HEK293 (cell line): ENCODE data around the gene ZNF296.

Experiments
- ATF2 ChIP-seq: fragments of 450-650 bp; formaldehyde crosslinking; IDR thresholded peaks from 2 replicates; pipeline ENCODE4 v1.5.1; 2016; ENCODE audit warnings: missing biosample characterization, missing genetic modification characterization, low read depth
- CTCF ChIP-seq: fragments of 450-650 bp; formaldehyde crosslinking; IDR thresholded peaks from 2 replicates; pipeline ENCODE4 v1.5.1; 2016; ENCODE audit warnings: missing biosample characterization, missing genetic modification characterization
- ELK4 ChIP-seq: IDR thresholded peaks from 2 replicates; pipeline ENCODE4 v1.6.1; 2011; ENCODE audit warnings: mild to moderate bottlenecking, low read depth, low read length, borderline replicate concordance
- GLIS2 ChIP-seq: fragments of 450-650 bp; formaldehyde crosslinking; IDR thresholded peaks from 2 replicates; pipeline ENCODE4 v1.5.1; 2016; ENCODE audit warnings: missing biosample characterization, missing genetic modification characterization
- PRDM10 ChIP-seq: fragments of 450-650 bp; formaldehyde crosslinking; IDR thresholded peaks from 2 replicates; pipeline ENCODE4 v1.5.1; 2016; ENCODE audit warnings: missing biosample characterization, missing genetic modification characterization
- REST ChIP-seq: fragments of 450-650 bp; formaldehyde crosslinking; IDR thresholded peaks from 2 replicates; pipeline ENCODE4 v1.5.1; 2016; ENCODE audit warnings: missing biosample characterization, missing genetic modification characterization
- SCRT1 ChIP-seq: fragments of 450-650 bp; formaldehyde crosslinking; IDR thresholded peaks from 2 replicates; pipeline ENCODE4 v1.5.1; 2016; ENCODE audit warnings: missing biosample characterization, missing genetic modification characterization, borderline replicate concordance
- SCRT2 ChIP-seq: fragments of 450-650 bp; formaldehyde crosslinking; IDR thresholded peaks from 2 replicates; pipeline ENCODE4 v1.5.1; 2016; ENCODE audit warnings: missing biosample characterization, missing genetic modification characterization
- WT1 ChIP-seq: fragments of 450-650 bp; formaldehyde crosslinking; IDR thresholded peaks from 2 replicates; pipeline ENCODE4 v1.5.1; 2016; ENCODE audit warnings: missing biosample characterization, missing genetic modification characterization
- ZNF114 ChIP-seq: fragments of 450-650 bp; formaldehyde crosslinking; IDR thresholded peaks from 2 replicates; pipeline ENCODE4 v1.5.0; 2017; ENCODE audit warnings: missing biosample characterization, missing genetic modification characterization
- ZNF146 ChIP-seq: fragments of 450-650 bp; formaldehyde crosslinking; IDR thresholded peaks from 2 replicates; pipeline ENCODE4 v1.5.1; 2016; ENCODE audit warnings: missing biosample characterization, missing genetic modification characterization
- ZNF24 ChIP-seq: fragments of 450-650 bp; formaldehyde crosslinking; IDR thresholded peaks from 2 replicates; pipeline ENCODE4 v1.5.1; 2016; ENCODE audit warnings: missing biosample characterization, missing genetic modification characterization
- ZNF274 ChIP-seq, 2 experiments: fragments of 200-500 bp in 1 of 2; fragments of 450-650 bp in 1 of 2; sonication (Bioruptor generic) in 1 of 2; formaldehyde crosslinking in 1 of 2; IDR thresholded peaks; 2 replicates each; pipeline versions ENCODE4 v1.5.1 to v1.6.1; 2014 to 2016; ENCODE audit warnings: borderline replicate concordance in 1 of 2, inconsistent platforms in 1 of 2, low read length in 1 of 2, missing biosample characterization in 1 of 2, missing genetic modification characterization in 1 of 2

- no peak for TF ChIP-seq CTCF (tag by site-specific recombination)
- no peak for TF ChIP-seq ELK4
- no peak for TF ChIP-seq SCRT2 (tag by site-specific recombination)
- no peak for TF ChIP-seq ZNF146
- no peak for TF ChIP-seq ZNF114 (tag by site-specific recombination)
- TF ChIP-seq REST (tag by site-specific recombination): no peak
- TF ChIP-seq ZNF274 (IDR thresholded peaks at IDR 0.05; ENCODE audit: low read length): no peak
- no peak for TF ChIP-seq ZNF274 (tag by site-specific recombination; IDR thresholded peaks at IDR 0.05; ENCODE audit: borderline replicate concordance)
- no peak for TF ChIP-seq ZNF24 (tag by site-specific recombination)
- TF ChIP-seq GLIS2: no peak
- no peak for TF ChIP-seq WT1 (tag by site-specific recombination)
- TF ChIP-seq ATF2 (tag by site-specific recombination): no peak
- TF ChIP-seq SCRT1 (tag by site-specific recombination): no peak
- no peak for TF ChIP-seq PRDM10 (tag by site-specific recombination)
These were observed 4.7 kb downstream of the ZNF296 start for GRCh38 chr19:45071545-45071938.
